Measurements from ENCODE around the gene PPP1R13B.

The PPP1R13B gene

GRCh38 chr14:103714063-103714724 is 133.2 kb downstream of the PPP1R13B start:
- peaks cover 55% of the 10 kb centered on the region for H3K36me3 ChIP-seq (ENCODE audit: insufficient read depth, insufficient read length, low read length)
- no peaks in the 10 kb centered on the region for H3K27me3 ChIP-seq (ENCODE audit: insufficient read depth, insufficient read length)
- no peaks in the 10 kb centered on the region for H3K9me3 ChIP-seq (ENCODE audit: insufficient read depth, low read length)
- H3K4me1 ChIP-seq (ENCODE audit: insufficient read depth, insufficient read length): peaks cover 14% of the 10 kb centered on the region
- H3K4me3 ChIP-seq (ENCODE audit: insufficient read length, low read depth): peak overlapping the region; percentile 76
- DNase-seq (ENCODE audit: low read depth, low spot score): no peak
- H3K9ac ChIP-seq (ENCODE audit: insufficient read length, low read depth): peak overlapping the region; percentile 67
- TF ChIP-seq YY1 (IDR thresholded peaks at IDR 0.05; ENCODE audit: insufficient read depth, insufficient read length) (no peak), SUZ12 (IDR thresholded peaks at IDR 0.05; ENCODE audit: extremely low read depth, insufficient read depth, insufficient read length) (no peak), ZNF274 (IDR thresholded peaks at IDR 0.05; ENCODE audit: low read depth, low read length) (no peak)

DNA sequence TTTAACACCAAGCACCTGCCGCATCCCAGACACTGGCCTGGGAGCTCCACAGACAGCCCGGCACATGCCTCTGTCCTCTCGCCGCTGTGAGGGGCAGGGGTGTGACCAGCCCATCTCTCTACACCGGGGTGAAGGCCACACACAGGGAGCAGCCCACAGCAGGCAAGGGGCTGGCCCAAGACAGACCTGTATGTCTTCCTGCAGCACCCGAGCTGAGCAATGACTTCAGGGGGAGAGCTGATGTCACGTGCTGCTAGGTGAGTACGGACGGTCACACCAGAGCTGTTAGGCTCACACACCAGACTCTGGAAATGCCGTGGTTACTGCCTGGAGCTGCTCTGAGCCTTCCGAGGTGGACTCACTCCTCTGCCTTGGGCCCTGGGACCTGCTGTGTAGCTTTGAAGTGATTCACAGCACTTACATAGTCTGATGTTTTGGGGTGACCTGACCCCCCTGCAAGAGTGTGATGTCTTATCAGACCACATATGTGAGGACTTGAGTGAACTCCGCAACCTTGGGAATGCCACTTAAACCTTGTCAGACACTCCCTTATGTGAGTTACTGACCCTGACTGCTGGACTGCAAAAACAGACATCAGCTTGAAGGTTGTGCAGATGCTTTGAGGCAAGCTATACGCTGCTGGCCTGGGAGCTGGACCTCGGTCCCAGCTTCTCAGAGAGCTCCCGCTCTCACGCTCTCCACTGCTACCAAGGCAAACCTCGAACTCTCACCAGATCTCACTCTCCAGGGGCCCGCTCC is 133.9 kb downstream of the PPP1R13B start:
- Histone ChIP-seq H3K9ac (ENCODE audit: insufficient read length, low read depth) (peak overlapping the region; percentile 67), H3K27me3 (ENCODE audit: insufficient read depth, insufficient read length) (no peaks in the 10 kb centered on the region), H3K9me3 (ENCODE audit: insufficient read depth, low read length) (no peaks in the 10 kb centered on the region), H3K4me3 (ENCODE audit: insufficient read length, low read depth) (peak overlapping the region; percentile 4), H3K4me1 (ENCODE audit: insufficient read depth, insufficient read length) (peaks cover 14% of the 10 kb centered on the region), H3K36me3 (ENCODE audit: insufficient read depth, insufficient read length, low read length) (peaks cover 60% of the 10 kb centered on the region)
- TF ChIP-seq SUZ12 (IDR thresholded peaks at IDR 0.05; ENCODE audit: extremely low read depth, insufficient read depth, insufficient read length) (no peak), YY1 (IDR thresholded peaks at IDR 0.05; ENCODE audit: insufficient read depth, insufficient read length) (no peak), ZNF274 (IDR thresholded peaks at IDR 0.05; ENCODE audit: low read depth, low read length) (no peak)
- no peak for DNase-seq (ENCODE audit: low read depth, low spot score)

- Histone ChIP-seq H3K4me3 (ENCODE audit: insufficient read length, low read depth) (no peak overlapping the region), H3K9me3 (ENCODE audit: insufficient read depth, low read length) (no peaks in the 10 kb centered on the region), H3K9ac (ENCODE audit: insufficient read length, low read depth) (peak overlapping the region; percentile 67), H3K4me1 (ENCODE audit: insufficient read depth, insufficient read length) (peaks cover 14% of the 10 kb centered on the region), H3K27me3 (ENCODE audit: insufficient read depth, insufficient read length) (no peaks in the 10 kb centered on the region), H3K36me3 (ENCODE audit: insufficient read depth, insufficient read length, low read length) (peaks cover 65% of the 10 kb centered on the region)
- DNase-seq (ENCODE audit: low read depth, low spot score): no peak
- TF ChIP-seq SUZ12 (IDR thresholded peaks at IDR 0.05; ENCODE audit: extremely low read depth, insufficient read depth, insufficient read length) (no peak), ZNF274 (IDR thresholded peaks at IDR 0.05; ENCODE audit: low read depth, low read length) (no peak), YY1 (IDR thresholded peaks at IDR 0.05; ENCODE audit: insufficient read depth, insufficient read length) (no peak)
Observed at GRCh38 chr14:103712633-103713247, 134.6 kb downstream of the PPP1R13B start.

DNA sequence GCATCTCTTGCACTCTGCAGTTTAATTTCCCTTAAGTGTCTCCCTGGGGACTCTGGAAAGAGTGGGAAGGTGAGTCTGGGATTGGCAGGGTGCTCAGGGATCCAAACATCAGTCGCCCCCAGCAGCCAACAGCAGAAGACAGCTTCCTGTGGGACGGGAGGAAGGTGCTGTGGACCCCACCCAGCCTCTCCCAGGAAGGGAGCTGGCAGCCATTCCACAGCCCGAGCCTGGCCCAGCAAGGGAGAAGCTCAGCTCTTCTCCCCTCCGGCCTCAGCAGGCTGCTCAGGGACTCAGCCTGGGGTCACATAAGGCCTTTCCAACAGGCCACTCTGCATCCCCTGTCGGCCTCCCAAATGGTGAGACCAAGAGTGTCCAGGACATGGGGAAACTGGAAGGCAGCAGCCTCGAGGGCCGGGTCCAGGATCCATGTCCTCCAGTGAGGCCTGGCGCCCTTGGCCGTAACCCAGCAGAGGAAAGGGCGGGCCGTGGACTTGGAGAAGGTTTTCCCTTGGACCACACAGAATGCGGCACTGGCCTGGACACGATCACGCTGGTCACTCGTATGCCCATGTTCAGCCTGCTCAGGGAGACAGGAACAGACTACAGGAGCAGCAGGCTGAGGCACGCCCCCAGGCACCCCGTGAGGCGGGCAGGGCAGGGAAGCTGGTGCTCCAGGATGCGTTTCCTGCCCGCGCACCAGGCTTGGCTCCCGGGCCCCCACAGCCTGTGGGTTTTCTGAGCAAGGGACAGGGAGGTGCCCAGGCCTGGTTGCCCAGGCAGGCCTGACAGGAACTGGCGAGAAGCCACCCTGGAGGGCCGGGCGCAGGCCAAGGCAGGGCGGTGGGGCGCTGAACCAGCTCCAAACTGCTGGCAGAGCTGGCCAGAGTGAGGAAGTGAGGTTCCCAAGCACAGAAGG is 135.6 kb downstream of the PPP1R13B start:
- Histone ChIP-seq H3K4me3 (ENCODE audit: insufficient read length, low read depth) (no peak overlapping the region), H3K36me3 (ENCODE audit: insufficient read depth, insufficient read length, low read length) (peaks cover 70% of the 10 kb centered on the region), H3K9ac (ENCODE audit: insufficient read length, low read depth) (peak overlapping the region; percentile 56), H3K4me1 (ENCODE audit: insufficient read depth, insufficient read length) (peaks cover 14% of the 10 kb centered on the region), H3K9me3 (ENCODE audit: insufficient read depth, low read length) (no peaks in the 10 kb centered on the region), H3K27me3 (ENCODE audit: insufficient read depth, insufficient read length) (no peaks in the 10 kb centered on the region)
- TF ChIP-seq ZNF274 (IDR thresholded peaks at IDR 0.05; ENCODE audit: low read depth, low read length): no peak
- no peak for TF ChIP-seq YY1 (IDR thresholded peaks at IDR 0.05; ENCODE audit: insufficient read depth, insufficient read length)
- TF ChIP-seq SUZ12 (IDR thresholded peaks at IDR 0.05; ENCODE audit: extremely low read depth, insufficient read depth, insufficient read length): no peak
- no peak for DNase-seq (ENCODE audit: low read depth, low spot score)

DNA sequence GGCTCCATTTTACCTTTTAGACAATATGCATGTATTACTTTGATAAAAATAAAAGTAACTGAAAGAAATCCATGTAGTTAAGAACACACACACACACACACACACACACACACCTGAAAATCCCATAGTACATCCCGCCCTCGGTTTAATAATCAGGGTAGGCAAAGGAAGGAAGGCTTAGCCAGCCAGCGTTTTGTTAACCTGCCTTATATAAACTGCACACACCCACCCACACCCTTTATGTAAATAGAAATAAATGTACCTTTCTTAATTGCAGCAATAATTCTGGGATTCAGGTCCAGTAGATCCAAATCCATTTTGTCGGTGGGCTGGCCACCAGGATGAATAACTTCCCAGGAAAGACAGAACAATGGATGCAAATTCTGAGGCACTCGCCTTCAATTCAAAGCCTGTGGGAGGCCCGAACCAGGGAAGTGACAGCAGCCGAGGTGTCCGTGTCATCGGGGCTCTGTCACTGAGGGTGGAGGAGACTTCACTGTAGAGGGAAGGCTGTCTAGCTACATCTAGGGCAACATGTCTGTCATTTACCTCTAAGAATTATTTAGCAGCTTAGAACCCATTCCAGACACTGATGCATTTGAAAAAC is 136.5 kb downstream of the PPP1R13B start:
- TF ChIP-seq SUZ12 (IDR thresholded peaks at IDR 0.05; ENCODE audit: extremely low read depth, insufficient read depth, insufficient read length) (no peak), YY1 (IDR thresholded peaks at IDR 0.05; ENCODE audit: insufficient read depth, insufficient read length) (no peak), ZNF274 (IDR thresholded peaks at IDR 0.05; ENCODE audit: low read depth, low read length) (no peak)
- Histone ChIP-seq H3K4me3 (ENCODE audit: insufficient read length, low read depth) (no peak overlapping the region), H3K9ac (ENCODE audit: insufficient read length, low read depth) (peak overlapping the region; percentile 5), H3K4me1 (ENCODE audit: insufficient read depth, insufficient read length) (peaks cover 14% of the 10 kb centered on the region), H3K27me3 (ENCODE audit: insufficient read depth, insufficient read length) (no peaks in the 10 kb centered on the region), H3K36me3 (ENCODE audit: insufficient read depth, insufficient read length, low read length) (peaks cover 78% of the 10 kb centered on the region), H3K9me3 (ENCODE audit: insufficient read depth, low read length) (no peaks in the 10 kb centered on the region)
- no peak for DNase-seq (ENCODE audit: low read depth, low spot score)

GRCh38 chr14:103709814-103710213 is 137.6 kb downstream of the PPP1R13B start:
- Histone ChIP-seq H3K9me3 (ENCODE audit: insufficient read depth, low read length) (no peaks in the 10 kb centered on the region), H3K27me3 (ENCODE audit: insufficient read depth, insufficient read length) (no peaks in the 10 kb centered on the region), H3K4me1 (ENCODE audit: insufficient read depth, insufficient read length) (peaks cover 17% of the 10 kb centered on the region), H3K4me3 (ENCODE audit: insufficient read length, low read depth) (no peak overlapping the region), H3K9ac (ENCODE audit: insufficient read length, low read depth) (no peak overlapping the region), H3K36me3 (ENCODE audit: insufficient read depth, insufficient read length, low read length) (peaks cover 89% of the 10 kb centered on the region)
- no peak for TF ChIP-seq YY1 (IDR thresholded peaks at IDR 0.05; ENCODE audit: insufficient read depth, insufficient read length)
- TF ChIP-seq ZNF274 (IDR thresholded peaks at IDR 0.05; ENCODE audit: low read depth, low read length): no peak
- TF ChIP-seq SUZ12 (IDR thresholded peaks at IDR 0.05; ENCODE audit: extremely low read depth, insufficient read depth, insufficient read length): no peak
- DNase-seq (ENCODE audit: low read depth, low spot score): no peak
